K562 (cell line): ENCODE results near the gene PCNX3. TPM values are rescaled to one million over a fixed set of nuclear protein-coding genes. Genes with fewer than 3 reads are reported as not detected.

ENCODE experiments used
- ATAC-seq: fragments of 200-7000 bp; cut with Tn5 transposase; 3 replicates; pipeline ENCODE4 v1.9.1; 2020; ENCODE audit warnings: moderate library complexity
- BruUV-seq: library from RNA; stranded (reverse); fragments of 400-500 nt; replicated peaks from 2 replicates; lab custom pipeline; 2021; lab: Mats Ljungman, UMichigan
- CTCF ChIA-PET: fragments of 300-600 bp; formaldehyde crosslinking; extraction: SDS; loops from one replicate; lab custom pipeline; 2021; ENCODE audit warnings: low intra/inter-chr PET ratio; lab: Yijun Ruan, JAX
- POLR2A ChIA-PET: fragments of 300-600, 350-650 bp; sonication (Branson Sonifier 250); formaldehyde crosslinking; extraction: SDS; loops from one replicate; lab custom pipeline; 2021; ENCODE audit warnings: antibody characterized with exemption, inconsistent platforms; lab: Yijun Ruan, JAX
- DNase-seq, 4 experiments: peaks; one replicate each; pipeline versions ENCODE4 v3.0.0 to v3.0.0-alpha.2; 2011 to 2018; ENCODE audit warnings: low spot score in 3 of 4, mixed read lengths in 3 of 4; ENCODE audit errors: extremely low read depth in 1 of 4
- FAIRE-seq: peaks from 2 replicates; lab custom pipeline; 2011; peaks lifted over from hg19 to GRCh38; lab: Jason Lieb, UNC
- H2AFZ ChIP-seq: 2 replicates; pipeline ENCODE4 v1.6.0; 2011; ENCODE audit warnings: low read depth, low read length, control low read depth, inconsistent platforms
- H3K27ac ChIP-seq: fragments of 200-600 bp; 3 replicates; pipeline ENCODE4 v1.8.0; 2011; ENCODE audit warnings: low read depth, mild to moderate bottlenecking, control low read depth, inconsistent platforms, low read length, moderate library complexity, mixed read lengths; ENCODE audit errors: extremely low read depth
- H3K27me3 ChIP-seq, 2 experiments: fragments of 300-600 bp in 1 of 2; 2 replicates in 1 of 2; 3 replicates in 1 of 2; pipeline versions ENCODE4 v1.6.0 to v1.8.0; 2011; ENCODE audit warnings: inconsistent platforms in 2 of 2, low read length in 2 of 2, mild to moderate bottlenecking in 1 of 2, mixed read lengths in 1 of 2, moderate library complexity in 1 of 2; ENCODE audit not compliant: control insufficient read depth in 2 of 2, insufficient read depth in 2 of 2
- H3K36me3 ChIP-seq: fragments of 300-600 bp; 3 replicates; pipeline ENCODE4 v1.8.0; 2011; ENCODE audit warnings: mild to moderate bottlenecking, low read length, inconsistent platforms; ENCODE audit not compliant: control insufficient read depth, insufficient read depth
- H3K4me1 ChIP-seq, 2 experiments: fragments of 200-600 bp in 1 of 2; replicated peaks in 1 of 2; 2 replicates in 1 of 2; 3 replicates in 1 of 2; pipeline versions ENCODE4 v1.5.1 to v1.8.0; 2011; ENCODE audit warnings: inconsistent platforms in 2 of 2, low read length in 2 of 2, mild to moderate bottlenecking in 1 of 2, mixed read lengths in 1 of 2, moderate library complexity in 1 of 2; ENCODE audit not compliant: control insufficient read depth in 2 of 2, insufficient read depth in 2 of 2
- H3K4me2 ChIP-seq: 2 replicates; pipeline ENCODE4 v1.6.1; 2011; ENCODE audit warnings: low read length, control low read depth, inconsistent platforms, mixed read lengths; ENCODE audit not compliant: insufficient read depth
- H3K4me3 ChIP-seq: fragments of 200-600 bp; sonication (generic), shearing (Covaris generic); 2 replicates; pipeline ENCODE4 v1.5.1; 2016; ENCODE audit warnings: control low read depth, inconsistent platforms
- H3K79me2 ChIP-seq: fragments of 200-600 bp; 3 replicates; pipeline ENCODE4 v1.8.0; 2011; ENCODE audit warnings: low read length, inconsistent platforms; ENCODE audit not compliant: control insufficient read depth, insufficient read depth
- H3K9ac ChIP-seq, 2 experiments: 2 replicates each; pipeline versions ENCODE4 v1.6.0 to v1.6.1; 2011; ENCODE audit warnings: low read depth in 2 of 2, low read length in 2 of 2, control low read depth in 1 of 2, inconsistent platforms in 1 of 2, mild to moderate bottlenecking in 1 of 2, mixed read lengths in 1 of 2; ENCODE audit not compliant: insufficient read depth in 1 of 2
- H3K9me1 ChIP-seq: one replicate; pipeline ENCODE4 v1.6.0; 2011; ENCODE audit warnings: inconsistent platforms, mild to moderate bottlenecking, low read length, moderate library complexity; ENCODE audit not compliant: control insufficient read depth, insufficient read depth
- H3K9me3 ChIP-seq: replicated peaks from 2 replicates; pipeline ENCODE4 v1.5.1; 2011; ENCODE audit warnings: low read depth, low read length, inconsistent platforms; ENCODE audit not compliant: control insufficient read depth, insufficient read depth
- H4K20me1 ChIP-seq: replicated peaks from 2 replicates; pipeline ENCODE4 v1.6.1; 2011; ENCODE audit warnings: low read length, inconsistent platforms, mixed read lengths; ENCODE audit not compliant: control insufficient read depth, insufficient read depth
- BCOR ChIP-seq: fragments of 450-650 bp; IDR thresholded peaks from 2 replicates; pipeline ENCODE4 v1.6.1; 2016
- WGBS: fragments of 100-300 bp; shearing (Covaris generic); methylation state at CpG from one replicate; pipeline ENCODE4 v1.1.6; 2016; ENCODE audit warnings: low coverage, mixed read lengths; ENCODE audit not compliant: insufficient coverage; ENCODE audit errors: missing lambda C conversion rate; 5-methylcytosine and 5-hydroxymethylcytosine counted together
- in situ Hi-C: fragments of 300-500 bp; cut with MboI; formaldehyde crosslinking; loops from 4 replicates; pipeline ENCODE4 v1.15.0; 2018; ENCODE audit warnings: inconsistent platforms, mixed read lengths
- intact Hi-C: fragments of 100-400 bp; cut with micrococcal nuclease; formaldehyde crosslinking; loops from 2 replicates; pipeline ENCODE4 v1.14.2; 2022
- polyA plus RNA-seq, 8 experiments: library from polyadenylated mRNA; depleted of rRNA in 4 of 8; stranded (reverse) in 5 of 8; unstranded in 3 of 8; fragments of >200 nt; fragmentation: Nextera tagmentation in 2 of 8; fragmentation: Illumina TruSeq in 1 of 8; extraction: Ambion mirVana in 2 of 8; extraction: Trizol in 1 of 8; gene quantifications; 2 replicates each; pipeline versions ENCODE4 v1.2.1 to v1.2.3, GENCODE V29; 2011 to 2014; ENCODE audit warnings: inconsistent platforms in 1 of 8, missing spikeins in 1 of 8
- total RNA-seq, 7 experiments: library from RNA; depleted of rRNA in 6 of 7; stranded (reverse); fragments of >200 nt in 6 of 7; fragmentation: Illumina TruSeq in 2 of 7; extraction: Trizol in 2 of 7; gene quantifications; 2 replicates each; pipeline versions ENCODE4 v1.2.1 to v1.2.3, GENCODE V29; 2011 to 2021; ENCODE audit warnings: low replicate concordance in 1 of 7
- TF ChIP-seq, protein P1 (sequence below): sonication (generic); formaldehyde crosslinking; IDR thresholded peaks from 2 replicates; pipeline ENCODE4 v1.8.0; 2022; ENCODE audit warnings: missing genetic modification reagents, mild to moderate bottlenecking, borderline replicate concordance
- TF ChIP-seq, protein P2 (sequence below): fragments of 450-650 bp; formaldehyde crosslinking; IDR thresholded peaks from 2 replicates; pipeline ENCODE4 v1.4.0; 2022; ENCODE audit warnings: missing genetic modification characterization

Gene PCNX3
- total and polyA plus RNA-seq, 9 of the 15 experiments (the other 6 are each of a cell fraction or from before 2014, with no cell fraction given): 0.11 to 47.8 (median 12.8) TPM

DNA sequence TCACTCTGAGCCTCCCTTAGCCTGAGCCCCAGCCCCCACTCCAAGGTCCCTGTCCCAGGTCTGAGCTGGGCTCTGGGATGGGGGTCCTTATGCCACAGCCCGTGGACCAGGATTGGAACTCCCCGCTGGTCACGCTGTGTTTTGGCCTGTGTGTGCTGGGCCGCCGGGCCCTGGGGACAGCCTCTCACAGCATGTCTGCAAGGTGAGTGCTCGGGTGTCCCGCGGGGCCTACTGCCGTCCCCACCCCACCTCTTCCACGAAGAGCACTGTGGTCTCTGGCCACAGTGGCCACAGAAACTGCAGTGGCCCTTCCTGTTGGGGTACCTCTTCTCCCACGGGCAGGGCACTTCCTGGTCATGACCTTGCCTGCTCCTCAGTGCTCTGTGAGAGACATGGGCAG, 18.9 kb downstream of the PCNX3 start:
- Histone ChIP-seq H2AFZ (no peak overlapping the region), H3K4me2 (no peak overlapping the region), H4K20me1 (peaks cover 3% of the 10 kb centered on the region; the same call in 1 of the 2 replicates), H3K4me1 (peaks cover 30 to 63% of the 10 kb centered on the region in 2 experiments), H3K79me2 (peaks cover 11% of the 10 kb centered on the region), H3K36me3 (peaks cover 75% of the 10 kb centered on the region; the same call in 2 of the 3 replicates), H3K27me3 (no peaks in the 10 kb centered on the region), H3K9me1 (peaks cover 3% of the 10 kb centered on the region), H3K4me3 (no peak overlapping the region), H3K9me3 (no peaks in the 10 kb centered on the region), H3K9ac (0 out of 4 replicates have a peak overlapping the region, but pooled peaks of 1 of the 2 experiments have one; percentile 33), H3K27ac (no peak overlapping the region)
- in situ Hi-C loops (no loop called here), intact Hi-C loops (no loop called here)
- TF ChIP-seq, protein P1, sequence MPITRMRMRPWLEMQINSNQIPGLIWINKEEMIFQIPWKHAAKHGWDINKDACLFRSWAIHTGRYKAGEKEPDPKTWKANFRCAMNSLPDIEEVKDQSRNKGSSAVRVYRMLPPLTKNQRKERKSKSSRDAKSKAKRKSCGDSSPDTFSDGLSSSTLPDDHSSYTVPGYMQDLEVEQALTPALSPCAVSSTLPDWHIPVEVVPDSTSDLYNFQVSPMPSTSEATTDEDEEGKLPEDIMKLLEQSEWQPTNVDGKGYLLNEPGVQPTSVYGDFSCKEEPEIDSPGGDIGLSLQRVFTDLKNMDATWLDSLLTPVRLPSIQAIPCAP (CRISPR knock-in tag): no peak
- 0 out of 2 replicates have a peak, but pooled peaks have one; percentile 10 for TF ChIP-seq BCOR
- TF ChIP-seq, protein P2, sequence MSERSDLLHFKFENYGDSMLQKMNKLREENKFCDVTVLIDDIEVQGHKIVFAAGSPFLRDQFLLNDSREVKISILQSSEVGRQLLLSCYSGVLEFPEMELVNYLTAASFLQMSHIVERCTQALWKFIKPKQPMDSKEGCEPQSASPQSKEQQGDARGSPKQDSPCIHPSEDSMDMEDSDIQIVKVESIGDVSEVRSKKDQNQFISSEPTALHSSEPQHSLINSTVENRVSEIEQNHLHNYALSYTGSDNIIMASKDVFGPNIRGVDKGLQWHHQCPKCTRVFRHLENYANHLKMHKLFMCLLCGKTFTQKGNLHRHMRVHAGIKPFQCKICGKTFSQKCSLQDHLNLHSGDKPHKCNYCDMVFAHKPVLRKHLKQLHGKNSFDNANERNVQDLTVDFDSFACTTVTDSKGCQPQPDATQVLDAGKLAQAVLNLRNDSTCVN (CRISPR knock-in tag): no peak
- ChIA-PET POLR2A (interaction anchor here (0.5 to 1.7 kb wide), 2 partner anchors 8 to 19 kb away, joined by 3 to 4 read pairs; partner anchors contain the start of gene PCNX3), CTCF (no interaction called here)
- WGBS: 91% methylated on average over 10 of the region's 11 CpGs
- DNase-seq (no peak), ATAC-seq (no peak), FAIRE-seq (no peak)
- no TSS peak for BruUV-seq
